SK-MEL-5 (cell line): ENCODE data around the gene OSBPL8. TPM values are rescaled to one million over a fixed set of nuclear protein-coding genes. Genes with fewer than 3 reads are reported as not detected.
"Not testable (repeated sequence)": the region's sequence is repeated elsewhere in the genome, so short reads cannot be mapped to it uniquely, and the experiment has no call there.

Experiments used
- DNase-seq: peaks from one replicate; pipeline ENCODE4 v3.0.0-alpha.2; 2016; ENCODE audit warnings: low read depth, low spot score
- in situ Hi-C: cut with HindIII; loops from 2 replicates; pipeline ENCODE4 v1.10.0; 2016; ENCODE audit warnings: low sequenced_read_pairs, high pct_unique_total_duplicates, low pct_unique_long_range_greater_than_20kb
- total RNA-seq: library from RNA; depleted of rRNA; stranded (reverse); fragments of >200 nt; shearing (Covaris generic); gene quantifications from 2 replicates; pipeline ENCODE4 v1.2.3, GENCODE V29; 2014

The OSBPL8 gene
- total RNA-seq, 1 experiment from 2014 or later, result 46.3 TPM

DNA sequence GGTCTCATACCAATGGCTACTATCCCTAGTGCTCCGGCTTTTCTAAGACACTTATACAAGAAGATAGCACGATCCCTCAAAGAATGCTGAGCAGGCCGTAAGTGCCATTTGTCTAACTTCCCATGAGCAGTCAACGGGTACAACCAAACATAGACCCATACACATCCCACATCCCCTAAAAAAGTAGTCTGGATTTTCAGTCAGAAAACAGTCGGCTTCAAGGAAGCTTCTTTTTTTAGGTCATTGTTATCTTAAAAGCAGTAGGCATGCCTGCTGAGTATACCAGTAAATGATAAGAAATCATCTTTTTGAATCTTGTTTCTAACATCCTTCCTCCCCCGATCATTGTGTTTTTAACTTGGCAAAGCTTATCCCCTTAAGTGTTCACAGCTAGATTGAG is 19.8 kb downstream of the OSBPL8 start:
- DNase-seq, result no peak
- in situ Hi-C loops, result no loop called here

- no peak for DNase-seq
- in situ Hi-C loops, result no loop called here
Measured at GRCh38 chr12:76537923-76538322, 21.6 kb downstream of the OSBPL8 start.

DNA sequence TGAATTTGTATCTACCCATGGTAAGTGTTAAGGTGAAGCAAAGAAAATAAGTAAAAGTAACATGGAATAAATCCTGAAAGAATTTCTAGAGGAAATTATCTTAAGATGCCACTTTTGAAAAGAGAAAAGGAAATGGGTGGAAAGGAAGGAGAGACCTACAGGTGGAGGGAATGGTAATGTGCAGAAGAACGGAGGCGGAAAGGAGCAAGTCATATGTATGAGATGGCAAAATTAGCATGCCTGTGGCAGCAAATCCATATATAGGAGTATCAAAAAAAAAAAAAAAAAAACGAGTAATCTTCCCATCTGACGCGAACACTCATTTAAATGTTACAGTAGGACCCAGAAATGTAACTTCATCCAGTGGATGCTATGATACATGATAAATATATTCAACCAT is 23.0 kb downstream of the OSBPL8 start:
- in situ Hi-C loops, result no loop called here
- DNase-seq, result no peak

DNA sequence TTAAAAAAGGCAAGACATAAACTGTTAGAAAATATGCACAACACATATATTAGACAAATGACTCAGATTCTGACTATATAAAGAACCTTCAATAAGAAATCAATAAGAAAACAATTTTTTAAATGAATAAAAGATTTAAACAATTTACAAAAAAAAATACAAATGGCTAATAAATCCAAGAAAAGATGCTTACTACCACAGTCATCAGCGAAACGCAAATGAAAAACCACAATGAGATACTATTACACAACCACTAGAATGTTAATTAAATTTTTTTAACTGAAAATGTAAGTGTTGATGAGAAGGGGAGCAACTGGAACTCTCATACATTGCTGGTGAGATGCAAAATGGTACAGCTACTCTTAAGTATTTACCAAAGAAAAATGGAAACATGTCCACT is 24.4 kb downstream of the OSBPL8 start:
- in situ Hi-C loops, result no loop called here

DNA sequence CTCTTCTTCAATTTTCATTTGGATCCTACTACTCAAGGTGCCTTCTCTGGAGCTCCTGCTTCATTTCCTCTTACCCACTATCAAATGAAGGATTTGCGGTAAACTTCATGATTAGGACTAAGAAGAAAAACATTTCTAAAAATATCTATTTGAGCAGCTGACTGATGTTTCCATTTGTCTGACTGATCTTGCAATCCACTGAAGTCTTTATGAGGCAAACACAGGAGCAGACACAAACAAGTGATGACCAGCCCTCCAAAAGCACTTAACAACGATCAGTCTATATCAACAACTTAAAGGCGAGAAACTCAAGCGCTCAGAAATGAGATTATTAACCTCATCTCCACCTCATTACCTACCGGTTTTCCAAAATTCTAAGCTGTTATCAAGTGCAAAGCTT is 26.2 kb downstream of the OSBPL8 start:
- DNase-seq, result no peak

More for the DNA sequence above, 24.4 kb downstream of the OSBPL8 start:
- no peak for DNase-seq

GRCh38 chr12:76532520-76532919 is 27.1 kb downstream of the OSBPL8 start:
- in situ Hi-C loops, result no loop called here

More for the DNA sequence above, 26.2 kb downstream of the OSBPL8 start:
- in situ Hi-C loops, result no loop called here

GRCh38 chr12:76531056-76531455 is 28.5 kb downstream of the OSBPL8 start:
- in situ Hi-C loops, result no loop called here
- DNase-seq, result no peak

More at GRCh38 chr12:76532520-76532919, 27.1 kb downstream of the OSBPL8 start:
- no peak for DNase-seq

- in situ Hi-C loops, result no loop called here
- no peak for DNase-seq
Measured at GRCh38 chr12:76530516-76530915, 29.1 kb downstream of the OSBPL8 start.

DNA sequence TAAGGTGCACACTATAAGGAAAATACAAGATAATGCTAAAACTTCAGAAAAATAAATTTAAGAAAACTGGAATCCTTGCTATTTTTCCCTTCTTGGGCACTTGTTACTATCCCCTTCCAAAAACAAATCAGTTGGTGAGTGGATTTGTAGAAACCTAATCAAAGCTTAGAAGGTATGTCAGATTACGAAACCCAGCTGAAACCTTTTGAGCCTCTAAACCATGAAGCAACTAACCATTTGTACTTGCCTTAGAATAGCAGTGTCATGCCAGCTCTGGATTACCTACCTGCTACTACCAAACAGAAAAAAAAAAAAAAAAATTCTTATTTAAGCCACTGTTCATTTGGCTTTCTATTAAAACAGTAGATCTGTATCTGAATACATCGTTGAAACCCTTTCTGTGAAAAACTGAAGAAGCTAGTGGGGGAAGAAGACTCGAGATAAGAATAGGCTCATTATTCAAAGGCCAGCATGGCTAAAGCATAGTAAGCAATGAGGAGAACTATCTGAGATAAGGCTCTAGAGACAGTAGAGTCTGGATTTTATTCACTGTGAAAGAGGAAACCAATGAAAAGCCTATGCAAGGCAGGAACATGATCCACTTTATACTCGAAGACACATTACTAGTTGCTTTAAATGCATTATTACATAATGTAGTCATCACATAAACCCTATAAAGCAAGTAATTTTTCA is 30.2 kb downstream of the OSBPL8 start:
- in situ Hi-C loops, result no loop called here
- DNase-seq, result peak; percentile 62

GRCh38 chr12:76523408-76523807 is 36.2 kb downstream of the OSBPL8 start:
- DNase-seq, result no peak
- in situ Hi-C loops, result no loop called here

DNA sequence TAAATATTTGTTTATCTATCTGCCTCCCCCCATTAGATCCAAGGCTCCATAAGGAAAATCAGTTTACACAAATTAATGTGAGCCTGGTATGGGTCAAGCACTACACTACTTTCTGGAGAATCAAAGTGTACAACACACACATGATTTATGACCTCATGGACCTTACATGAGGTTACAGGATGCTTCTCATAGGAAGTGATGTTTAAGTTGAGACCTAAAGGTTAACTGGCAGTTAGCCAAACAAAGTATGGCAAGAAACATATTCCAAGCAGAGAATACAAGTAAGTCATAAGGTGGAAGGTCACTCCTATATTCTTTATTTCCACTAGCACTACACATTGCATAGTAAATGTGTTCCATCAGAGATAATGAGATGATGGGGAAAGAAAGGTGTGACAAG is 39.2 kb downstream of the OSBPL8 start:
- DNase-seq, result no peak
- in situ Hi-C loops, result no loop called here

DNA sequence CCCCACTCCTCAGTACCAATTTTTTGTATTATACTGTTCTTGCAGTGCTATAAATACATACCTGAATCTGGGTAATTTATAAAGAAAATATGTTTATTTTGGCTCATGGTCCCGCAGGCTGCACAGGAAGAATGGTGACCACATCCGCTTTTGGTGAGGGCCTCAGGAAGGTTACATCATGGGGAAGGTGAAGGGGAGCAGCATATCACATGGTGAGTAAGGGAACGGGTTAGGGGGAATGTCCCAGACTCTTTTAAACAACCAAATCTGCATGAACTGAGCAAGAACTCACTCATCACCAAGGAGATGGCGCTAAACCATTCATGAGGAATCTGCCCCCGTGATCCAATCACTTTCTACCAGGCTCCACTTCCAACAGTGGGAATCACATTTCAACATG is 40.0 kb downstream of the OSBPL8 start:
- DNase-seq, result no peak

GRCh38 chr12:76518699-76519098 is 40.9 kb downstream of the OSBPL8 start:
- DNase-seq, result no peak
- in situ Hi-C loops, result no loop called here

More for the DNA sequence above, 40.0 kb downstream of the OSBPL8 start:
- in situ Hi-C loops, result no loop called here

DNA sequence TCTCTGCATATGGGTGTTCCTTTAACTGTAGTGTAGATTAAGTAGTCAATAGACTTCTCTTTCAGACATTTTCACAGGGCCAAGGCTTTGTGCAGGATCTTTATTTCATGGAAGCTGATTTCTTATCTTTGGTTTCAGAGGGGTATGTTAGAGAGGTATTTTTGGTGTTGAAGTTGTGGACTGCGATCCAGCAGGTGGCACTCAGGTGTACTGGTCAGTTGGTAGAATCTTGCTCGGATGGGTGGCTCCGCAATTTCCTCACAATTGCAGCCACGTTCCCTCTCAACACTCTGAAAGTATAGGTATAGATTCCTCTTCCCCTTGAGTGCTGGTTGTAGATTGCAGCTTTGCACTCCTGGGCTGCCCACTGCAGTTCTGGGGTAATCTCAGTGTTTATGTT is 44.3 kb downstream of the OSBPL8 start:
- no peak for DNase-seq
- in situ Hi-C loops, result no loop called here

- DNase-seq, in situ Hi-C loops: not testable (repeated sequence)
Measured at GRCh38 chr12:76511116-76511716, 48.4 kb downstream of the OSBPL8 start.

GRCh38 chr12:76508128-76508980 is 51.2 kb downstream of the OSBPL8 start:
- in situ Hi-C loops, result no loop called here
- no peak for DNase-seq

DNA sequence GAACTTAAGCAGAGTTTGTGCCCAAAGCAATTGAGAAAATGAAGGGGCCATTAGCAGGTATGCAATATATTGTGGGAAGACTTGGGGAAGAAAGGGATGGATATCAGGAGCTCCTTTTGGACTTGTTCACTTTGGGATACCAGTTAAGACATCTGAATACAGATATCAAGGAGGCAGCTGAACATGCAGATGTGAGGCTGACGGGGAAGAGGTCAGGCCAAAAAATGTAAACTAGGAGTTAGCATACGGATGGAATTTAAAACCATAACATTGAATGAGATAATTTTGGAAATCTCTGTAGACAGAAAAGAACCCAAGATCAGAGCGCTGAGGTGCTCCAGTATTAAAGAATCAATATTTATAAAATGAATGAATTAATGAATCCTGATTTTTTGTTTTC is 53.4 kb downstream of the OSBPL8 start:
- in situ Hi-C loops, result no loop called here
- no peak for DNase-seq

DNA sequence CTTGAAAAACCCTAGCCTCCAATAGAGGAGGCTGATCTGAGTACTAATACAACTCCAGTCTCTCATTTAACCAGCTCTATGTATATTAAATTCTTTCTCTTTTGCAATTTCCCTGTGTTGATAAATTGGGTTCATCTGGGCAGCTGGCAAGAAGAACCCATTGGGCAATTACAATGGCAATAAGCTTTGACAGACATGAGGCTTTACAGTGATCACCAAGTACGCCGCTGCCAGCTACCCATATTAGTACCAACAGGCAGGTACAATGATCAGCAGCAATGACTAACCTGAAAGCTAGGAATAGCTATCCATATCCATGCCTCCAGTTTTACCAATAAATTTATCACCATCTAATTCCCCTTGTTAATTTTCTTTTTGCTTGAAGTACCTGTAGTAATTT is 54.5 kb downstream of the OSBPL8 start:
- in situ Hi-C loops, result no loop called here
- no peak for DNase-seq
